KOPT-K1 (cell line): ENCODE data around the gene TOP3B.
A peak's percentile ranks its signal among the peaks of the same experiment; 100 is the strongest.

Experiments used
- H3K27ac ChIP-seq: fragments of 200-600 bp; sonication (generic); 2 replicates; pipeline ENCODE4 v1.5.1; 2016; ENCODE audit warnings: antibody characterized with exemption, mild to moderate bottlenecking, low read depth, low read length; ENCODE audit not compliant: poor library complexity, severe bottlenecking
- H3K36me3 ChIP-seq: fragments of 200-600 bp; sonication (generic); 2 replicates; pipeline ENCODE4 v1.5.1; 2017; ENCODE audit warnings: antibody characterized with exemption, mild to moderate bottlenecking, low read length, moderate library complexity; ENCODE audit not compliant: insufficient read depth
- H3K9me3 ChIP-seq: fragments of 200-600 bp; sonication (generic); 2 replicates; pipeline ENCODE4 v1.5.1; 2017; ENCODE audit warnings: antibody characterized with exemption, low read length, mild to moderate bottlenecking; ENCODE audit not compliant: insufficient read depth, poor library complexity, severe bottlenecking

The TOP3B gene

DNA sequence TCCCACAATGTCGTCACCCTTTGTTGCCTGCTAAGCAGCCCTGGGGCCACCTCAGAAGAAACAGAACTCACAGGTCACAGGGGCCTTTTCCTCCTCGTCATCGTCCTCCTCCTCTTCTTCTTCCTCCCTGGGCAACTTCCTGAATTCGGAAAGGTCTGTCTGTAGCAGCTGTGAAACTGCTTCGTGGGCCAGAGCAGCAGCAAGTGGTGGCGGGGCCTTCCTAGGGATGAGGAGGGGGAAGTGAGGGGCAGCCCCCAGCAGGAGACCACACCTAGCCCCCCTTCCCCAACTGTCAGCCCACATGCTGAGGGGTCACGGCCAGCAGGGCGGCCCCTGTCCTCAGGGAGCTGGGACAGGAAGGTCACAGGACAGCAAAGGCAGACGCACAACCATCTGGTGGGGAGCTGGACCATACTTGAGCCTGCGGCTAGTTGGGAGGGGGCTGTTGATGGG is 43.1 kb downstream of the TOP3B start:
- Histone ChIP-seq H3K27ac (no peak overlapping the region), H3K36me3 (peaks cover 5% of the 10 kb centered on the region; the same call in 1 of the 2 replicates), H3K9me3 (no peaks in the 10 kb centered on the region)

DNA sequence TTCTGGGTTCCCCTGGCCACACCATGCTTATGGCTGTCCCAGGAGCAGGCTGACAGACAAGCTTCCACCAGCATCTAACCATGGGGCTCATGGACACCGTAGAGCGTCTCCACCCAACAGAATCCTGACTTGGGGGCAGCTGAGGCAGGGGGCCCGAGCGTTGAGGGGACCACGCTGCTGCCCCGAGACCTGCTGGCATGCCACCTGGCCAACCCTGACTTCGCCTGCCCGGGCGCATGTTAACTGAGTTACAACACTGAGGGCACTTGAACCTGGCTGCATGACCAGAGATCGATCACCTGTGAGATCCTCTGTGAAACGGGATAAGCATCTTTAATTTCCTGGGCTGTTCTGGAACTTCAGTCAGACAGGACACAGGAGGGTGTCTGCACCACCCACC is 43.7 kb downstream of the TOP3B start:
- Histone ChIP-seq H3K27ac (no peak overlapping the region), H3K9me3 (no peaks in the 10 kb centered on the region), H3K36me3 (peaks cover 3% of the 10 kb centered on the region; the same call in 1 of the 2 replicates)

DNA sequence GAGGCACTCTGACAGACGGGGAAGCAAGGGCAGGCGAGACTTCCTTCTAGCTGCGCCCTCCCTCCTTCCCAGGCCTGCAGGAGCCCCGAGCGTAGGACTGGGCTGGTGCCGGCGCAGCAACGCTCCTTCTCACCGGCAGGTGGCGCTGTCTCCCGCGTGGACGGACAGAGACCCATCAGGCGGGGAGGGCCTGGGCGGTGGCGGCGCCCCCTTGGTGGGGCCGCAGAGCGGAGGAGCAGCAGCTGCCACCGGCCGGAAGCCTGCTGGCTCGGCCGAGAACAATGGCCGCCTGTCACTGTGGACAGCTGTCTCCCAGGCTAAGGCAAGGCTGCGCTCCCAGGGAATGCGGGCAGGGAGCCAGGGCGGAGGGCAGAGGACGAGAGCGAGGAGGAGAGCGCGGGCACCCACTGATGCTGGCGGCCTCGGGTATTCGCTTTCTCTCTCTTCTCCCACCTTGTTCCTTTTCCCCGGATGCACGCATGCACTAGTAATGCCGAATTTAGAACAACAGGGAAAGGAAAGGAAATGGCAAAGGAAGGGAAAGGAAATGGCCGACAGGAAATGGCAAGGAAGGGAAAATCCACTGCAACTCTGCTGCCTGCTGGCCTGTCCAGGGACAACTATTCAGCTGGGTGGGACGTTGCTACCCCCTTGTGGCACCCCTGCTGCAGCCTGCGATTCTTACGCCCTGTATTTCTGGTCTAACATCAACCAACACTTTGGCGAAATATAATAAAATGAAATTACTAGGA is 44.3 kb downstream of the TOP3B start:
- Histone ChIP-seq H3K36me3 (peaks cover 9% of the 10 kb centered on the region; the same call in 1 of the 2 replicates), H3K27ac (peak overlapping the region; percentile 62), H3K9me3 (no peaks in the 10 kb centered on the region)

DNA sequence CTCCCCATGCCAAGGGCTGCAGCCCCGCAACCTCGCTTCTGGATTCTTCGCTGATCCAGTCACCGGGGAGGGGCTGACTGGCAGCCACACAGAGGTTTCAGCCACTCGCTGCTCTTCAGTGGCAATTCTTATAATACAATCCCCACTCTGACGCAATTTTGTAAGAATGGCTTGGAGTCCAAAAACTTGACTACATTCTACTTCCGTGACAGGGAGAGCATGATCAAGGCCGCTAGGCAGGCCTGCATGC is 44.8 kb downstream of the TOP3B start:
- H3K36me3 ChIP-seq = peaks cover 14% of the 10 kb centered on the region; the same call in 1 of the 2 replicates
- peak overlapping the region; percentile 62 for H3K27ac ChIP-seq
- H3K9me3 ChIP-seq = no peaks in the 10 kb centered on the region

DNA sequence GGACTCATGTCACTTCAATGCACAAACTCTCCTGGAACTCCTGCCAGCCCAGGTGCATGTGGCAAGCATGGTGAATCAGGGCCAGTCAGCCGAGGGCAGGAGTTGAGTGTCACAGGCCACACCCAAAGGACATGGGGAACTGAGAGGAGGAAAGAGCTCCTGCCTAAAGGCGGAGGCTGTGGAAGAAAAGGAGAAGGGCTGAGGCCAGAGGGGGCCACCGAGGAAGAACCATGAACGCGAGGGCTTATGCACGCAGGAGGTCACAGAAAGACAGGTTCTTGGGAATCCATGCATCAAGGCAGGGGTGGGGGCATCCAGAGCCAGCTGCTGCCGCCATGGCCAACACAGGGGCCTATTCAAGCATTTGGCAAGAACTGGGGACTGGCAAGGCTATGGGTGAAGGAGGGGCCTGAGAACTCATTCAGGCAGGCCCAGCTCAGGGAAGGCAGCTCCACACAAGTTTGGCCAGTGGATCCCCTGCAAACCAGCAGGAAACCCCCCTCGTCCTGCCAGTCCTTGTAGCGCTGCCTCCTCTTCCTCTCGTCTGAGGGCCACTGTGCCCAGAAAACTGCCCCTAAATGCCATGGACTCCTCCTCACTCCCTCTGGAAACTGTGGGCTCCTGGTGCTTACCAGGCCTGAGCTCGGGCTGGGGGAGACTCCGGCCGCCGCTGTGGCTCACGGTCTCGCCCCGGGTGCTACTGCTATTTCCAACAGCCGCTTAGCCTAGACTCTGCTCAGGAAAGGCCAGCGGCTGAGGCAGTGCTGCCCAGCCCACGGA is 45.4 kb downstream of the TOP3B start:
- Histone ChIP-seq H3K36me3 (peaks cover 19% of the 10 kb centered on the region; the same call in 1 of the 2 replicates), H3K9me3 (no peaks in the 10 kb centered on the region), H3K27ac (peak overlapping the region; percentile 62)

GRCh38 chr22:21936151-21936775 is 46.3 kb downstream of the TOP3B start:
- Histone ChIP-seq H3K27ac (no peak overlapping the region), H3K9me3 (no peaks in the 10 kb centered on the region), H3K36me3 (peaks cover 21% of the 10 kb centered on the region; the same call in 1 of the 2 replicates)

DNA sequence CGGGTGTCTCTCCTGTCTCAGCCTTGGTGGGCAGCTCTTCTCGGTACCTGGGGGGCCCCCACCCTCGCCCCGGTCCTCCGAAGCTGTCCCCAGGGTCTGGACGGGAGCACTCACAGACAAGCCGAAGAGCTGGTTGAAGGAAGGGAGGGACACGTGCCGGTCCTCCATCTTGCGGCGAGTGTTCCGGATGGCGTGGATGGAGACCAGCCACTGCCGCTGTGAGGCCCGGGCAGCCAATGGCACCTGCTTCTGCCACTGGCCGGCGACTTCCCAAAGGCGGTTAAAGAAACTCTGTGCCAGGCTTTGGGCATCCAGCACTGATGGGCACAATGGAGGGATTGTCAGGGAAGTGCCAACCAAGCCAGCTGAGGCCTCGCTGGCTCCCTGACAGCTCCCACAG is 48.7 kb downstream of the TOP3B start:
- Histone ChIP-seq H3K36me3 (peaks cover 35% of the 10 kb centered on the region; the same call in 1 of the 2 replicates), H3K9me3 (no peaks in the 10 kb centered on the region), H3K27ac (no peak overlapping the region)

- no peak overlapping the region for H3K27ac ChIP-seq
- H3K36me3 ChIP-seq = peaks cover 35% of the 10 kb centered on the region; the same call in 1 of the 2 replicates
These were observed 49.2 kb downstream of the TOP3B start for GRCh38 chr22:21933413-21933812.

DNA sequence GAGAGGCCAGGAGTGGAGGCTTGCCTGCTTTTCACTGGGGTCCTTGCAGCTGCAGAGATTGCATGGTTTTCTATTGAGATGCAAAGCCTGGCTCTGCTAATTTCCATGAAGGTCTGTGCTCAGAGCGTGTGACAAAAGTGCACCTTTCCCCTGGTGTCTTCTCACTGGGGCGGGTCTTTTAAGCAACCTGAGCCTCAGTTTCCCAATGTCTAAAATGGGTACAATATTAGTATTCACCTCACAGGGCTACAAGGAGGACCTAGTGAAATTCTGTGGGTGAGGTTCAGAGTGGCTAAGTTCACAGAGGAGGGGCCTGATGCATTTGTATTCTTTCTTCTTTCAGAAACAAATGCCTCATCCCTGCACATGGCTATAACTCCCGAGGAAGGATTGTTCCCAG is 50.2 kb downstream of the TOP3B start:
- Histone ChIP-seq H3K36me3 (peaks cover 35% of the 10 kb centered on the region; the same call in 1 of the 2 replicates), H3K27ac (no peak overlapping the region)

More at GRCh38 chr22:21933413-21933812, 49.2 kb downstream of the TOP3B start:
- H3K9me3 ChIP-seq = no peaks in the 10 kb centered on the region

DNA sequence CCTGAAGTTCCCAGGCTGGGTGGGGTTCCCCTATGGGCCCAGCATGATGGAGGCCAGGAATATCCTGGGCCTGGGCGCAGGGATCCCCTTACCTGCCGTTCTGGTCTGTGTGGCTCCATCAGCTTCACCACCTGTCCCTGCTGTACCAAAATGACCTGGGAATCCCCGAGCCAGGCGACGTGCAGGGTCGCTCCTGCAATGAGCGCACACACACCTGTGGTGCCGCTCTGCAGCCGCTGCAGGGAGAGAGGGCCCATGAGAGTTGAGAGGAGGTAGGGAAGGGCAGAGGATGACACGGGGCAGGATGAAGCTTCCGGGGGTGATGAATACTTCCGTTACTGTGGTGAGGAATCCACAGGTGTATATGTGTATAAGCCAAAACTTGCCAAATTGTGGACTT is 51.5 kb downstream of the TOP3B start:
- Histone ChIP-seq H3K27ac (no peak overlapping the region), H3K36me3 (peaks cover 35% of the 10 kb centered on the region; the same call in 1 of the 2 replicates)

More for the DNA sequence above, 50.2 kb downstream of the TOP3B start:
- H3K9me3 ChIP-seq = no peaks in the 10 kb centered on the region

DNA sequence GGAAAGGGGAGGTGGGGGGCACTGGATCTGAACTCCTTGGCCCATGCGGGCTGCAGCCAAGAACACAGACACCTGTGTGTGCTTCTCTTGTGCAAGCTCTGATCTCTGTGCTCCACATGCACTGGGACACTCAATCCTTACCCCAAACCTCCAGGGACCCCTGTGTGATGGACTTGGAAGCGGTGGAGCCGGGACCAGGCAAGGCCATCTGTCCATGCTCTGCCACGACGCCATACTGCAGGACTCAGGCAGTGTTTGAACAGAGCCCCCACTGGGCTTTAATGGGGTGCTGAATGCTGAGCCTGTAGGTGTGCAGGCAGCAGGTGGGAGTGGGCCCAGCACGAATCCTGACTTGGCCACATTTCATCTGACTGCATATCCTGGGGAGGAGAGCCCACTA is 53.3 kb downstream of the TOP3B start:
- Histone ChIP-seq H3K9me3 (no peaks in the 10 kb centered on the region), H3K36me3 (peaks cover 35% of the 10 kb centered on the region; the same call in 1 of the 2 replicates), H3K27ac (peak overlapping the region; percentile 64)

More for the DNA sequence above, 51.5 kb downstream of the TOP3B start:
- no peaks in the 10 kb centered on the region for H3K9me3 ChIP-seq

GRCh38 chr22:21928048-21928447 is 54.5 kb downstream of the TOP3B start:
- Histone ChIP-seq H3K36me3 (peaks cover 24% of the 10 kb centered on the region; the same call in 1 of the 2 replicates), H3K27ac (peak overlapping the region; percentile 64), H3K9me3 (no peaks in the 10 kb centered on the region)

- Histone ChIP-seq H3K36me3 (peaks cover 17% of the 10 kb centered on the region; the same call in 1 of the 2 replicates), H3K27ac (no peak overlapping the region)
These were observed 55.3 kb downstream of the TOP3B start for GRCh38 chr22:21927174-21927823.

GRCh38 chr22:21926728-21927127 is 55.9 kb downstream of the TOP3B start:
- Histone ChIP-seq H3K27ac (no peak overlapping the region), H3K36me3 (peaks cover 14% of the 10 kb centered on the region; the same call in 1 of the 2 replicates), H3K9me3 (no peaks in the 10 kb centered on the region)

More at GRCh38 chr22:21927174-21927823, 55.3 kb downstream of the TOP3B start:
- no peaks in the 10 kb centered on the region for H3K9me3 ChIP-seq
